Measurements from ENCODE around the gene SLC31A1.
"Not testable (repeated sequence)": the region's sequence is repeated elsewhere in the genome, so short reads cannot be mapped to it uniquely, and the experiment has no call there.

The SLC31A1 gene

GRCh38 chr9:113220467-113221002, 809 bp upstream of the SLC31A1 start:
- DNase-seq (ENCODE audit: low spot score): no peak

- no peak for DNase-seq (ENCODE audit: low spot score)
These were observed 597 bp downstream of the SLC31A1 start for GRCh38 chr9:113221800-113222481.

DNA sequence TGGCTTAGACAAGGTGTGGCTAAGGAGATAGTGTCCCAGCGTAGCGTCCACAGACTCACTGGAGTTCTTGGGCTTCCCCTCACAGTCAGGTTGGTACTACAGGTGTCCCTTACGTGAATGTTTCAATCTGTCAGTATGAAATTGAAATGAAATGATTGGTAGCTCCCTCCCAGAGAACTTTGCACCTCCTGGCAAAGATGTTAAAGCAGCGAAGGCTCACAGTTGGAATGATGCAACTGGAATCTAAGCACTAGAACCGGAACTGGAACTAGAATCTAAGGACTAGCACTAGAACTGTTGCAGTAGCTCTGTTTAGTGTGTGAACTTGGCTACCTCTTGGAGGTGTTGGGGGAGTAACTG, 1.1 kb downstream of the SLC31A1 start:
- no peak for DNase-seq (ENCODE audit: low spot score)

DNA sequence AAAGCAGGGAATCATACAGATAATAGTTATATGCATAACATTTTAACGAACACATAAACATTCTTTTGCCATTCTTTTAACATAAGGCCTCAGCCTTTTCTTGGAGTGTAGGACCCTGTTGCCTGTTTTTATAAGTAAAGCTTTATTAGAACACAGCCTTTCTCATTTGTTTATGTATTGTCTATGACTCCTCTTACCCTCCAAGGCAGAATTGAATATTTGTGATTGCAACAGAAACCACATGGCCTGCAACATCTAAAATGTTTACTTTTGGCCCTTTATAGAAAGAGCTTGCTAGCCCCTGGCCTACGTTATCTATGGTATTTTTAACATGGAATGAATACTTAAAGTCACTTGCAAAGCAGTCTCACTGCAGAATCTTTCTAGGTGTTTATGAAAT, 2.6 kb downstream of the SLC31A1 start:
- DNase-seq (ENCODE audit: low spot score): no peak

GRCh38 chr9:113227436-113227835, 6.1 kb downstream of the SLC31A1 start:
- no peak for DNase-seq (ENCODE audit: low spot score)

DNA sequence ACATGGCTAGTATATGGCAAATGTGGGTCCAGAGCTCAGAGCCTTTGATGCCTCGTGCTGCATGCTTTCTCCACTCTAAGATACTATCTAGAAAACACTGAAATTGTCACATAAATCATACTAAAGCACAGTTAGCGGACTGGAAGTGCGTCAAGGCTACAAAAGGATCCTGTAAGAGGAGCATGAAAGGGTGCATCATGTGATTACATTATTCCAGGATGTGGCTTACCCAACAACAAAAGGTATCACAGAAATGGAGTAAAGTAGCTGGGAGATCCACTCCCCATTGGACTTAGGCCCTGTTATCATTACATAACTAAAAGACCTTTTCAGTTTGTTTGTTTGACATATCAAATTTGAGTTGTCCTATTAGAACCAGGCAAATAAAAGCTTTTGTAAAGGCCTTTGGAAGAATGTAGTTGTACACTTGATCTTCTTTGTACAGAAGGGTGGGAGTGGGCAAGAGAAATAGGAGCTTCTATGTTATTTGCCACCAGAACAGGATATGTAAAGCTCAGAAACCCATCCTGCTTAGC, 6.9 kb downstream of the SLC31A1 start:
- peak; percentile 1 for DNase-seq (ENCODE audit: low spot score)

- DNase-seq (ENCODE audit: low spot score): no peak
These were observed 10.4 kb downstream of the SLC31A1 start for GRCh38 chr9:113231701-113232100.

DNA sequence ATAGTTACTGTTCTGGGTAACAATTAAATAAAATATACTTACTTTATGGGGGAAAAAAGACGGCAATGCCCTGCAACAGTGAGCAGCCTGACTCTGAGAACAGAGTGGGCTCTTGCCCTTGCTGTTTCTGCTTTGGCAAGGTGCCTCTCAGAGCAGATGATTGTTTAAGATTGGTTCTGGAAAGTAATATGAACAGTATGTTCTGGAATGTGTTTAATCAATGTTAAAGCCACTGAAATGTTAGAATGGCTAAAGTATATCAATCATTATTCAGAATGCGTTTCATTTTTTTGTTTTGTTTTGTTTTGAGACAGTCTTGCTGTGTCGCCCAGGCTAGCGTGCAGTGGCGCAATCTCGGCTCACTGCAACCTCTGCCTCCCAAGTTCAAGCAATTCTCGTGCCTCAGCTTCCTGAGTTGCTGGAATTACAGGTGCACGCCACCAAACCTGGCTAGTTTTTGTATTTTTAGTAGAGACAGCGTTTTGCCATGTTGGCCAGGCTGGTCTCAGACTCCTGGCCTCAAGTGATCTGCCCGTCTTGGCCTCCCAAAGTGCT, 14.4 kb downstream of the SLC31A1 start:
- DNase-seq (ENCODE audit: low spot score): not testable (repeated sequence)

DNA sequence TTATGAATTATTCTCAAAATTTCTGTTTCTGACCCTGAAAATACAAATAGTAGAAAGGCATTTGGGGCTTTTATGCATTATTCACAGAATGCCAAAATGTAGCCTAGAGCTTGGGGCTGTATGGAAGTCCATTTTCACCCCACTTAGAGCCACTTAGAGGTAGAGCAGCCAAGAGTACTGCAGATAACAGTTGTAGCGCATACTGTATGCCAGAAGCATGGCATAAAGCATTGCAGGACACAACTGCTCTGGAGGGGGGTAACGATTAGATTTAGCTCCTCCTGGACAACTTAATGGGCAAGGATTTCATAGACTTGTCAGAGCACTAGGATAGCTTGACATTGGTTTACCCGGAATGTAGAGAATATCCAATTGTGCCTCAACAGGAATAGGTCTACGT, 15.7 kb downstream of the SLC31A1 start:
- DNase-seq (ENCODE audit: low spot score): no peak

DNA sequence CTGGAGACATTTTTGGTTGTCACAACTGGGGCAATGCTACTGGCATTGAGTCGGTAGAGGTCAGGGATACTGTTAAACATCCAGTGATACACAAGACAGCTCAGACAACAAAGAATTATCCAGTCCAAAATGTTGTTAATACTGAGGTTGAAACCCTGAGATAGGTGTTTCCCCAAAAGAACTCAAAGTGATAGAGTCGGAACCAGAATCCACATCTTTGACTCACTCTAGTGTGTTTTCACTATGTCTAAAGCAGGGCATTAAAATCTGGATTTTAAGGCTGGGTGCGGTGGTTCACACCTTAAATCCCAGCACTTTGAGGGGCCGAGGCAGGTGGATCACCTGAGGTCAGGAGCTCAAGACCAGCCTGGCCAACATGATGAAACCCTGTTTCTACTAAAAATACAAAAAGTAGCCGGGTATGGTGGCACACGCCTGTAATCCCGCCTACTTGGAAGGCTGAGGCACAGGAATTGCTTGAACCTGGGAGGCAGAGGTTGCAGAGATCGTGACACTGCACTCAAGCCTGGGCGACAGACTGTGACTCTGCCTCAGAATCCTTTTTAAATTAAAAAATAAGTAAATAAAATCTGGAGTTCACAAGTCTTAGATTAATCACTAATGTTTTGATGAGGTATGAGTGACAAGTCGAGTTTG, 17.0 kb downstream of the SLC31A1 start:
- no peak for DNase-seq (ENCODE audit: low spot score)

DNA sequence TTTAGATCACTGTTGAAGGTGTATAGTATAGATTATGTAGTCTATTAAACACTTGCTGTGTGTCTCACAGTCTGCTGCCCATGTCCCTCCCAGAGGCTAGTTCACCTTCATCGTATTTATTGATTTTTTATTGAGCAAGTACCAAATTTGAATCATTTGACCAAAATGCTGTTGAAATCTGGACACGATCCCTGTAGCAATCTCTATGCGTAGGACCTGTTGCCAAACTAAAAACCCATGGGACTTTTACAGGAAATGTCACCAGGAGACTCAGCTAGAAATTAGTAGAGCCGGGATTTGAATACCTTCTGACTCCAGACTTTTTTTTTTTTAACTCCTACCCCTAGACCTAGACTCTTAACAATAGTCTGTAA, 17.5 kb downstream of the SLC31A1 start:
- no peak for DNase-seq (ENCODE audit: low spot score)

DNA sequence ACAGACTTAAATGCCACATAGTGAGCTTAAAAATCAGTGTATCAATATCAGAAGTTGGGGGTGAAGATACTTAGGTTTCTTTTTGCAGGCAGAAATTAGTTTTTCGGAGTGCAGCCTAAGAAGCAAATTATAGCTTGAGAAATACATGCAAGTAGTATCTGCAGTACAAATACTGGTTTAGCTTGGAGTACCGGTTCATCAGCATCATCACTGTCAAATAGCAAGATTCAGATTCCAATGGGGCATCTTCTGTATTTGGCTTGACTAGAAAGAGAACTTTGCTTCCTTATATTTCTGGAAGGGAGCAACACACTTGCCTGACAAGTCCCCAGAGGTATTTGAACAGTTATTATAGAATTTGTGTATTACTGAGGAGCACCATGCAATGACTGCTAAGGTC, 19.8 kb downstream of the SLC31A1 start:
- DNase-seq (ENCODE audit: low spot score): no peak

DNA sequence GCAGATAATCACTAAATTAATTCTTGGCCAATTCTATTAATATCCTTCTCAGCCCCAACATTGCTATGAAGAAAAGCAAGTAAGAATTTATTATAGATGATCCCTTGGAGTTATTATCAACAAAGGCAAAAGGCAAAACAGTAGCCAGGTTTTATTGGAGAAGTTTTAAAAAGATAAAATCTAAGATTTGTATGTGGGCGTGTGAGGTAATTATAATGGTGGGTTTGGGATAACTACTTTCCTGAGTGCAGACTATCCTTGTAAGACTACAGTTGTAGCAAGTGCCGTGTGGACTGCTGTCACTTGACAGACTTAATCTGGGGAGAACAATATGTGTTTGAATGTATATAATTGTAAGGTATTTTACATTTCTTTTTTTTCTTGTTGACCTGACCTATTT, 23.2 kb downstream of the SLC31A1 start:
- DNase-seq (ENCODE audit: low spot score): no peak

GRCh38 chr9:113245894-113246293, 24.6 kb downstream of the SLC31A1 start:
- no peak for DNase-seq (ENCODE audit: low spot score)

- DNase-seq (ENCODE audit: low spot score): no peak
These were observed 25.6 kb downstream of the SLC31A1 start for GRCh38 chr9:113246928-113247327.

GRCh38 chr9:113247640-113248039, 26.3 kb downstream of the SLC31A1 start:
- DNase-seq (ENCODE audit: low spot score): no peak

DNA sequence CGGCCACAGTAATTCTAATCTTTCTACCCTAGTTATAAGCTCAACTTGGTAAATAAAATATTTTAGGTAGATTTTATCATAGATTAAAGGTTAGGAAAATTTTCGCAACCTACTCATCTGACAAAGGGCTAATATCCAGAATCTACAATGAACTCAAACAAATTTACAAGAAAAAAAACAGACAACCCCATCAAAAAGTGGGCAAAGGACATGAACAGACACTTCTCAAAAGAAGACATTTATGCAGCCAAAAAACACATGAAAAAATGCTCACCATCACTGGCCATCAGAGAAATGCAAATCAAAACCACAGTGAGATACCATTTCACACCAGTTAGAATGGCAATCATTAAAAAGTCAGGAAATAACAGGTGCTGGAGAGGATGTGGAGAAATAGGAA, 28.3 kb downstream of the SLC31A1 start:
- DNase-seq (ENCODE audit: low spot score): not testable (repeated sequence)

DNA sequence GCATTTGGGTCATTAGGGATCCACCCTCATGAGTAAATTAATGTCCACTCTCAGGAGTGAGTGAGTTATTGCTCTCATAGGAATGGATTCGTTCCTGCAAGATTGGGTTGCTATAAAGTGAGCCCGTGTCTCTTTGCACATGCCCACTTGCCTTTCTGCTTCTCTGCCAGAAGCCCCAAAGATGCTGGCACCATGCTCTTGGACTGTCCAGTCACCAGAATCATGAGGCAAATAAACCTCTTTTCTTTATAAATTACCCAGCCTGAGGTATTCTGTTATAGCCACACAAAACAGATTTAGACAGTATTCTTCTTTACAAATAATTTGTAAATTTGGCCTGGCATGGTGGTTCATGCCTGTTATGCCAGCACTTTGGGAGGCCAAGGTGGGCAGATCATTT, 29.5 kb downstream of the SLC31A1 start:
- DNase-seq (ENCODE audit: low spot score): no peak

GRCh38 chr9:113254991-113255390, 33.6 kb downstream of the SLC31A1 start:
- DNase-seq (ENCODE audit: low spot score): no peak

DNA sequence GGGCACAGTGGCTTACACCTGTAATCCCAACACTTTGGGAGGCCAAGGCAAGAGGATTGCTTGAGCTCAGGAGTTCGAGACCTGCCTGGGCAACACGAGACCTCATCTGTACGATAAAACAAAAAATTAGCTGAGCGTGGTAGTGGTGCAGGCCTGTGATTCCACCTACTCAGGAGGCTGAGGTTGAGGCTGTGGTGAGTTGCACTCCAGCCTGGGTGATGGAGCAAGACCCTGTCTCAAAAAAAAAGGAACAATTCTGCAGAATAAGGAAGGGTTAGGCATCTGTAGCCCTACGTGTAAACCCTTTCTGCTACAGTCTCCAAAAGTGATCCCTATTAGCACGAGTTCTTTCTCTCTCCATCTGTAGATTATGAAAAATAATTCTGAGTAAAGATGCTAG, 34.1 kb downstream of the SLC31A1 start:
- no peak for DNase-seq (ENCODE audit: low spot score)

GRCh38 chr9:113257863-113258262, 36.5 kb downstream of the SLC31A1 start:
- no peak for DNase-seq (ENCODE audit: low spot score)

- no peak for DNase-seq (ENCODE audit: low spot score)
These were observed 36.9 kb downstream of the SLC31A1 start for GRCh38 chr9:113258282-113258681.
